GM23338 (cell line): Measurements from ENCODE around the gene PPP1CA. TPM values are rescaled to one million over a fixed set of nuclear protein-coding genes. Genes with fewer than 3 reads are reported as not detected.

Experiments used
- ATAC-seq: fragments of 200-7000 bp; cut with Tn5 transposase; 3 replicates; pipeline ENCODE4 v1.9.1; 2020
- DNase-seq: peaks from one replicate; pipeline ENCODE4 v3.0.0-alpha.2; 2015; ENCODE audit warnings: low spot score
- H2AFZ ChIP-seq: fragments of 200-600 bp; sonication (generic); 2 replicates; pipeline ENCODE4 v1.8.0; 2016; ENCODE audit warnings: antibody characterized with exemption, mild to moderate bottlenecking, moderate library complexity
- H3F3A ChIP-seq: fragments of 200-600 bp; sonication (generic); replicated peaks from 2 replicates; pipeline ENCODE4 v1.8.0; 2017; ENCODE audit warnings: antibody characterized with exemption, mixed run types, low read depth
- H3K27ac ChIP-seq: fragments of 200-600 bp; sonication (generic); 2 replicates; pipeline ENCODE4 v1.6.1; 2016; ENCODE audit warnings: low read depth
- H3K27me3 ChIP-seq: fragments of 200-600 bp; sonication (generic); 2 replicates; pipeline ENCODE4 v1.8.0; 2016; ENCODE audit warnings: mild to moderate bottlenecking, mixed run types, moderate library complexity; ENCODE audit not compliant: insufficient read depth
- H3K36me3 ChIP-seq: fragments of 200-600 bp; sonication (generic); 2 replicates; pipeline ENCODE4 v1.8.0; 2016; ENCODE audit warnings: mild to moderate bottlenecking; ENCODE audit not compliant: insufficient read depth
- H3K4me1 ChIP-seq: fragments of 200-600 bp; sonication (generic); 2 replicates; pipeline ENCODE4 v1.8.0; 2016; ENCODE audit warnings: mild to moderate bottlenecking, moderate library complexity; ENCODE audit not compliant: insufficient read depth
- H3K4me2 ChIP-seq: fragments of 200-600 bp; sonication (generic); 2 replicates; pipeline ENCODE4 v1.7.1; 2017; ENCODE audit warnings: mixed run types
- H3K4me3 ChIP-seq: fragments of 200-600 bp; sonication (generic); 2 replicates; pipeline ENCODE4 v1.6.1; 2016; ENCODE audit warnings: mixed run types
- H3K79me2 ChIP-seq: fragments of 200-600 bp; sonication (generic); replicated peaks from 2 replicates; pipeline ENCODE4 v1.8.0; 2017; ENCODE audit warnings: mild to moderate bottlenecking; ENCODE audit not compliant: insufficient read depth
- H3K9me2 ChIP-seq: fragments of 200-600 bp; sonication (generic); 2 replicates; pipeline ENCODE4 v1.8.0; 2017; ENCODE audit not compliant: insufficient read depth
- H4K20me1 ChIP-seq: fragments of 200-600 bp; sonication (generic); replicated peaks from 2 replicates; pipeline ENCODE4 v1.8.0; 2017; ENCODE audit warnings: mild to moderate bottlenecking; ENCODE audit not compliant: insufficient read depth
- H3K27ac Mint-ChIP-seq: 2 replicates; pipeline ENCODE4 v1.8.0; 2020; ENCODE audit warnings: inconsistent platforms, mild to moderate bottlenecking, moderate library complexity, mixed read lengths
- H3K27me3 Mint-ChIP-seq: 3 replicates; pipeline ENCODE4 v1.8.0; 2022; ENCODE audit warnings: low read depth, mild to moderate bottlenecking, moderate library complexity, mixed read lengths, inconsistent platforms; ENCODE audit not compliant: insufficient read depth, poor library complexity
- H3K36me3 Mint-ChIP-seq: 3 replicates; pipeline ENCODE4 v1.8.0; 2021; ENCODE audit warnings: low read depth, mild to moderate bottlenecking, inconsistent platforms, moderate library complexity, mixed read lengths
- H3K4me1 Mint-ChIP-seq: 3 replicates; pipeline ENCODE4 v1.8.0; 2020; ENCODE audit warnings: mild to moderate bottlenecking, inconsistent platforms, mixed read lengths
- H3K4me3 Mint-ChIP-seq: 3 replicates; pipeline ENCODE4 v1.8.0; 2021; ENCODE audit warnings: moderate library complexity, mild to moderate bottlenecking, inconsistent platforms, mixed read lengths
- H3K9me3 Mint-ChIP-seq: 3 replicates; pipeline ENCODE4 v1.8.0; 2020; ENCODE audit warnings: moderate library complexity, mild to moderate bottlenecking, inconsistent platforms, mixed read lengths
- ETS1 ChIP-seq: IDR thresholded peaks from 2 replicates; pipeline ENCODE4 v1.6.1; 2016; ENCODE audit warnings: antibody characterized with exemption
- EZH2 ChIP-seq: fragments of 200-600 bp; sonication (generic); IDR thresholded peaks from one replicate; pipeline ENCODE4 v1.8.0; 2017; ENCODE audit warnings: antibody characterized with exemption, mild to moderate bottlenecking, low read depth; ENCODE audit not compliant: unreplicated experiment
- EZH2phosphoT487 ChIP-seq: fragments of 200-600 bp; sonication (generic); IDR thresholded peaks from one replicate; pipeline ENCODE4 v1.8.1; 2018; ENCODE audit warnings: antibody characterized with exemption; ENCODE audit not compliant: unreplicated experiment
- NANOG ChIP-seq: IDR thresholded peaks from 2 replicates; pipeline ENCODE4 v1.6.1; 2016; ENCODE audit warnings: antibody characterized with exemption, borderline replicate concordance
- POLR2AphosphoS5 ChIP-seq: IDR thresholded peaks from 2 replicates; pipeline ENCODE4 v1.6.1; 2016; ENCODE audit warnings: antibody characterized with exemption, low read depth
- STAT1 ChIP-seq: IDR thresholded peaks from one replicate; pipeline ENCODE4 v1.6.1; 2016; ENCODE audit warnings: antibody characterized with exemption; ENCODE audit not compliant: unreplicated experiment
- ZNF114 ChIP-seq: fragments of 250-450 bp; sonication (Bioruptor Pico); IDR thresholded peaks from 2 replicates; pipeline ENCODE4 v1.5.0; 2020; ENCODE audit warnings: mild to moderate bottlenecking, moderate library complexity
- ZNF331 ChIP-seq: fragments of 250-450 bp; sonication (Bioruptor Pico); IDR thresholded peaks from 2 replicates; pipeline ENCODE4 v1.5.0; 2020; ENCODE audit warnings: low read depth, mild to moderate bottlenecking, moderate library complexity
- polyA plus RNA-seq: library from polyadenylated mRNA; unstranded; fragments of >200 nt; fragmentation: Nextera tagmentation; extraction: Ambion mirVana; gene quantifications from 2 replicates; pipeline ENCODE4 v1.2.1, GENCODE V29; 2016
- total RNA-seq: library from RNA; depleted of rRNA; stranded (reverse); fragments of >200 nt; shearing (Covaris generic); gene quantifications from 2 replicates; pipeline ENCODE4 v1.2.3, GENCODE V29; 2014
- TF ChIP-seq, protein P1 (sequence below): fragments of 250-450 bp; sonication (Bioruptor Pico); IDR thresholded peaks from 2 replicates; pipeline ENCODE4 v1.5.0; 2020; ENCODE audit warnings: mild to moderate bottlenecking, moderate library complexity
- TF ChIP-seq, protein P2 (sequence below), 2 experiments: fragments of 200-600 bp in 1 of 2; sonication (generic) in 1 of 2; conservative IDR thresholded peaks; 2 replicates each; pipeline versions ENCODE4 v1.5.1 to v1.6.1; 2016 to 2017; ENCODE audit warnings: antibody characterized with exemption in 2 of 2, low read depth in 2 of 2, mild to moderate bottlenecking in 2 of 2, moderate library complexity in 1 of 2

PPP1CA gene
- total and polyA plus RNA-seq, 2 experiments from 2014 or later, result 217 to 237 TPM

- peaks cover 16% of the 10 kb centered on the region for H3K79me2 ChIP-seq
- peak overlapping the region; percentile 87 for H3K27ac Mint-ChIP-seq
- no peaks in the 10 kb centered on the region for H3K36me3 ChIP-seq
- H3K27ac ChIP-seq, result peak overlapping the region; percentile 63
- H4K20me1 ChIP-seq, result peaks cover 8% of the 10 kb centered on the region; the same call in 1 of the 2 replicates
- DNase-seq, result peak; percentile 58
- peak overlapping the region; percentile 60; the same call in 2 of the 3 replicates for H3K4me3 Mint-ChIP-seq
- H3K9me2 ChIP-seq, result no peaks in the 10 kb centered on the region
- H3K36me3 Mint-ChIP-seq, result peaks cover 47% of the 10 kb centered on the region
- peak overlapping the region; percentile 41 for H3K4me3 ChIP-seq
- no peak overlapping the region for H2AFZ ChIP-seq
- H3K9me3 Mint-ChIP-seq, result no peaks in the 10 kb centered on the region
- TF ChIP-seq, protein P1, sequence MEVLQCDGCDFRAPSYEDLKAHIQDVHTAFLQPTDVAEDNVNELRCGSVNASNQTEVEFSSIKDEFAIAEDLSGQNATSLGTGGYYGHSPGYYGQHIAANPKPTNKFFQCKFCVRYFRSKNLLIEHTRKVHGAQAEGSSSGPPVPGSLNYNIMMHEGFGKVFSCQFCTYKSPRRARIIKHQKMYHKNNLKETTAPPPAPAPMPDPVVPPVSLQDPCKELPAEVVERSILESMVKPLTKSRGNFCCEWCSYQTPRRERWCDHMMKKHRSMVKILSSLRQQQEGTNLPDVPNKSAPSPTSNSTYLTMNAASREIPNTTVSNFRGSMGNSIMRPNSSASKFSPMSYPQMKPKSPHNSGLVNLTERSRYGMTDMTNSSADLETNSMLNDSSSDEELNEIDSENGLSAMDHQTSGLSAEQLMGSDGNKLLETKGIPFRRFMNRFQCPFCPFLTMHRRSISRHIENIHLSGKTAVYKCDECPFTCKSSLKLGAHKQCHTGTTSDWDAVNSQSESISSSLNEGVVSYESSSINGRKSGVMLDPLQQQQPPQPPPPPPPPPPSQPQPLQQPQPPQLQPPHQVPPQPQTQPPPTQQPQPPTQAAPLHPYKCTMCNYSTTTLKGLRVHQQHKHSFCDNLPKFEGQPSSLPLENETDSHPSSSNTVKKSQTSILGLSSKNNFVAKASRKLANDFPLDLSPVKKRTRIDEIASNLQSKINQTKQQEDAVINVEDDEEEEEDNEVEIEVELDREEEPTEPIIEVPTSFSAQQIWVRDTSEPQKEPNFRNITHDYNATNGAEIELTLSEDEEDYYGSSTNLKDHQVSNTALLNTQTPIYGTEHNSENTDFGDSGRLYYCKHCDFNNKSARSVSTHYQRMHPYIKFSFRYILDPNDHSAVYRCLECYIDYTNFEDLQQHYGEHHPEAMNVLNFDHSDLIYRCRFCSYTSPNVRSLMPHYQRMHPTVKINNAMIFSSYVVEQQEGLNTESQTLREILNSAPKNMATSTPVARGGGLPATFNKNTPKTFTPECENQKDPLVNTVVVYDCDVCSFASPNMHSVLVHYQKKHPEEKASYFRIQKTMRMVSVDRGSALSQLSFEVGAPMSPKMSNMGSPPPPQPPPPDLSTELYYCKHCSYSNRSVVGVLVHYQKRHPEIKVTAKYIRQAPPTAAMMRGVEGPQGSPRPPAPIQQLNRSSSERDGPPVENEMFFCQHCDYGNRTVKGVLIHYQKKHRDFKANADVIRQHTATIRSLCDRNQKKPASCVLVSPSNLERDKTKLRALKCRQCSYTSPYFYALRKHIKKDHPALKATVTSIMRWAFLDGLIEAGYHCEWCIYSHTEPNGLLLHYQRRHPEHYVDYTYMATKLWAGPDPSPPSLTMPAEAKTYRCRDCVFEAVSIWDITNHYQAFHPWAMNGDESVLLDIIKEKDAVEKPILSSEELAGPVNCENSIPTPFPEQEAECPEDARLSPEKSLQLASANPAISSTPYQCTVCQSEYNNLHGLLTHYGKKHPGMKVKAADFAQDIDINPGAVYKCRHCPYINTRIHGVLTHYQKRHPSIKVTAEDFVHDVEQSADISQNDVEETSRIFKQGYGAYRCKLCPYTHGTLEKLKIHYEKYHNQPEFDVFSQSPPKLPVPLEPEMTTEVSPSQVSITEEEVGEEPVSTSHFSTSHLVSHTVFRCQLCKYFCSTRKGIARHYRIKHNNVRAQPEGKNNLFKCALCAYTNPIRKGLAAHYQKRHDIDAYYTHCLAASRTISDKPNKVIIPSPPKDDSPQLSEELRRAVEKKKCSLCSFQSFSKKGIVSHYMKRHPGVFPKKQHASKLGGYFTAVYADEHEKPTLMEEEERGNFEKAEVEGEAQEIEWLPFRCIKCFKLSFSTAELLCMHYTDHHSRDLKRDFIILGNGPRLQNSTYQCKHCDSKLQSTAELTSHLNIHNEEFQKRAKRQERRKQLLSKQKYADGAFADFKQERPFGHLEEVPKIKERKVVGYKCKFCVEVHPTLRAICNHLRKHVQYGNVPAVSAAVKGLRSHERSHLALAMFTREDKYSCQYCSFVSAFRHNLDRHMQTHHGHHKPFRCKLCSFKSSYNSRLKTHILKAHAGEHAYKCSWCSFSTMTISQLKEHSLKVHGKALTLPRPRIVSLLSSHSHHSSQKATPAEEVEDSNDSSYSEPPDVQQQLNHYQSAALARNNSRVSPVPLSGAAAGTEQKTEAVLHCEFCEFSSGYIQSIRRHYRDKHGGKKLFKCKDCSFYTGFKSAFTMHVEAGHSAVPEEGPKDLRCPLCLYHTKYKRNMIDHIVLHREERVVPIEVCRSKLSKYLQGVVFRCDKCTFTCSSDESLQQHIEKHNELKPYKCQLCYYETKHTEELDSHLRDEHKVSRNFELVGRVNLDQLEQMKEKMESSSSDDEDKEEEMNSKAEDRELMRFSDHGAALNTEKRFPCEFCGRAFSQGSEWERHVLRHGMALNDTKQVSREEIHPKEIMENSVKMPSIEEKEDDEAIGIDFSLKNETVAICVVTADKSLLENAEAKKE (CRISPR knock-in tag), result no peak
- no peak for TF ChIP-seq ZNF114 (CRISPR knock-in tag)
- peak; percentile 40 for TF ChIP-seq POLR2AphosphoS5
- H3K4me1 Mint-ChIP-seq, result peaks cover 36% of the 10 kb centered on the region
- peak overlapping the region; percentile 72 for H3K4me2 ChIP-seq
- H3K4me1 ChIP-seq, result peaks cover 17% of the 10 kb centered on the region
- peaks cover 14% of the 10 kb centered on the region for H3K27me3 Mint-ChIP-seq
- H3K27me3 ChIP-seq, result no peaks in the 10 kb centered on the region
- ATAC-seq, result no peak
- 0 out of 2 replicates have a peak, but pooled peaks cover 4% of the 10 kb centered on the region for H3F3A ChIP-seq
These were observed 4.9 kb downstream of the PPP1CA start for GRCh38 chr11:67396587-67397389.

DNA sequence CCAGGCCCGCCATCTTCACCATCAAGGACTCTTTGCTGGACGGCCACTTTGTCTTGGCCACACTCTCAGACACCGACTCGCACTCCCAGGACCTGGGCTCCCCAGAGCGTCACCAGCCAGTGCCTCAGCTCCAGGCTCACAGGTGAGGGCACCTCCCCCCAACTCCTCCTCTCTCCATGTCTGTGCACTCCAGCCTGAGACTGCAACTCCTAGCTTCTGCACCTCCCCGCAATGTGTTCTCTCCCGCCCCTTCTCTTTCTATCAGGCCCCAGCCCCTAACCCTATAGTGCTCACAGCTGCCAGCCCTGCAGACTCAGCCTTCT lies 5.4 kb downstream of the PPP1CA start:
- ATAC-seq, result no peak
- H3K27me3 ChIP-seq, result no peaks in the 10 kb centered on the region
- Mint-ChIP-seq H3K4me3 (peak overlapping the region; percentile 43; the same call in 2 of the 3 replicates), H3K36me3 (peaks cover 47% of the 10 kb centered on the region), H3K27ac (peak overlapping the region; percentile 87), H3K4me1 (peaks cover 38% of the 10 kb centered on the region), H3K27me3 (peaks cover 16% of the 10 kb centered on the region), H3K9me3 (no peaks in the 10 kb centered on the region)
- no peak for DNase-seq
- peak overlapping the region; percentile 41; the same call in 1 of the 2 replicates for H3K4me3 ChIP-seq
- 0 out of 2 replicates have a peak, but pooled peaks cover 6% of the 10 kb centered on the region for H3F3A ChIP-seq
- peaks cover 8% of the 10 kb centered on the region; the same call in 1 of the 2 replicates for H4K20me1 ChIP-seq
- H3K27ac ChIP-seq, result peak overlapping the region; percentile 63
- peak overlapping the region; percentile 72 for H3K4me2 ChIP-seq
- peaks cover 16% of the 10 kb centered on the region for H3K79me2 ChIP-seq
- no peaks in the 10 kb centered on the region for H3K36me3 ChIP-seq
- H2AFZ ChIP-seq, result no peak overlapping the region
- no peaks in the 10 kb centered on the region for H3K9me2 ChIP-seq
- H3K4me1 ChIP-seq, result peaks cover 17% of the 10 kb centered on the region
- TF ChIP-seq, protein P2, sequence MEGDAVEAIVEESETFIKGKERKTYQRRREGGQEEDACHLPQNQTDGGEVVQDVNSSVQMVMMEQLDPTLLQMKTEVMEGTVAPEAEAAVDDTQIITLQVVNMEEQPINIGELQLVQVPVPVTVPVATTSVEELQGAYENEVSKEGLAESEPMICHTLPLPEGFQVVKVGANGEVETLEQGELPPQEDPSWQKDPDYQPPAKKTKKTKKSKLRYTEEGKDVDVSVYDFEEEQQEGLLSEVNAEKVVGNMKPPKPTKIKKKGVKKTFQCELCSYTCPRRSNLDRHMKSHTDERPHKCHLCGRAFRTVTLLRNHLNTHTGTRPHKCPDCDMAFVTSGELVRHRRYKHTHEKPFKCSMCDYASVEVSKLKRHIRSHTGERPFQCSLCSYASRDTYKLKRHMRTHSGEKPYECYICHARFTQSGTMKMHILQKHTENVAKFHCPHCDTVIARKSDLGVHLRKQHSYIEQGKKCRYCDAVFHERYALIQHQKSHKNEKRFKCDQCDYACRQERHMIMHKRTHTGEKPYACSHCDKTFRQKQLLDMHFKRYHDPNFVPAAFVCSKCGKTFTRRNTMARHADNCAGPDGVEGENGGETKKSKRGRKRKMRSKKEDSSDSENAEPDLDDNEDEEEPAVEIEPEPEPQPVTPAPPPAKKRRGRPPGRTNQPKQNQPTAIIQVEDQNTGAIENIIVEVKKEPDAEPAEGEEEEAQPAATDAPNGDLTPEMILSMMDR (conservative IDR thresholded peaks at IDR 0.05; ENCODE audit: low read depth in 2 of 2), result no peak
- no peak for TF ChIP-seq STAT1
- TF ChIP-seq ZNF331, result no peak
- no peak for TF ChIP-seq EZH2
- no peak for TF ChIP-seq NANOG
- no peak for TF ChIP-seq EZH2phosphoT487
- TF ChIP-seq ETS1, result no peak
